Measurements from ENCODE around the gene ZNF524. TPM values are rescaled to one million over a fixed set of nuclear protein-coding genes. Genes with fewer than 3 reads are reported as not detected.

ZNF524 gene
- polyA plus RNA-seq, 1 of the 3 experiments (the other 2 are of a cell fraction): 7.3 TPM

DNA sequence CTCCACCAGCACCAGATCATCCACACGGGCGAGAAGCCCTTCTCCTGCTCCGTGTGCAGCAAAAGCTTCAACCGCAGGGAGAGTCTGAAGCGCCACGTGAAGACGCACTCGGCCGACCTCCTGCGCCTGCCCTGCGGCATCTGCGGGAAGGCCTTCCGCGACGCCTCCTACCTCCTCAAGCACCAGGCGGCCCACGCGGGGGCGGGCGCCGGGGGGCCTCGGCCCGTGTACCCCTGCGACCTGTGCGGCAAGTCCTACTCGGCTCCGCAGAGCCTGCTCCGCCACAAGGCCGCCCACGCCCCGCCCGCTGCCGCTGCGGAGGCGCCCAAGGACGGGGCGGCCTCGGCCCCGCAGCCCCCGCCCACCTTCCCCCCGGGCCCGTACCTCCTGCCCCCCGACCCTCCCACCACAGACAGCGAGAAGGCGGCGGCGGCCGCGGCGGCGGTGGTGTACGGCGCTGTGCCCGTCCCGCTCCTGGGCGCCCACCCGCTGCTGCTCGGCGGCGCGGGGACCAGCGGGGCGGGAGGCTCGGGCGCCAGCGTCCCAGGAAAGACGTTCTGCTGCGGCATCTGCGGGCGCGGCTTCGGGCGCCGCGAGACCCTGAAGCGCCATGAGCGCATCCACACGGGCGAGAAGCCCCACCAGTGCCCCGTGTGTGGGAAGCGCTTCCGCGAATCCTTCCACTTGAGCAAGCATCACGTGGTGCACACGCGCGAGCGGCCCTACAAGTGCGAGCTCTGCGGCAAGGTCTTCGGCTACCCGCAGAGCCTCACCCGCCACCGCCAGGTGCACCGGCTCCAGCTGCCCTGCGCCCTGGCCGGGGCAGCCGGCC, 14.8 kb downstream of the ZNF524 start:
- Histone ChIP-seq H2AFZ (ENCODE audit: low read depth) (no peak overlapping the region), H3K4me1 (ENCODE audit: control insufficient read depth in 1 of 2, insufficient read depth in 2 of 2, low read depth in 1 of 2, low read length in 1 of 2) (no peaks in the 10 kb centered on the region; a peak in 1 of 4 replicates), H3K27ac (ENCODE audit: low read depth in 2 of 2, low read length in 1 of 2) (no peak overlapping the region), H3K9me3 (no peaks in the 10 kb centered on the region), H3K36me3 (replicated peaks in 1 of 2; ENCODE audit: control insufficient read depth in 1 of 2, insufficient read depth in 2 of 2, low read length in 1 of 2) (peaks cover 4 to 33% of the 10 kb centered on the region in 2 experiments), H3K27me3 (ENCODE audit: insufficient read depth) (no peaks in the 10 kb centered on the region), H3K9me2 (no peaks in the 10 kb centered on the region), H3F3A (replicated peaks; ENCODE audit: insufficient read depth) (peaks cover 10% of the 10 kb centered on the region), H3K4me3 (ENCODE audit: low read depth in 2 of 2, low read length in 1 of 2) (no peak overlapping the region), H4K20me1 (ENCODE audit: insufficient read depth) (peaks cover 27% of the 10 kb centered on the region), H3K4me2 (no peak overlapping the region), H3K9ac (no peak overlapping the region), H3K79me2 (ENCODE audit: insufficient read depth) (peaks cover 32% of the 10 kb centered on the region)
- peak; percentile 30 for DNase-seq
- ChIA-PET CTCF (interaction anchor here (1.3 kb wide), 1 partner anchor 17 kb away, joined by 4 read pairs; no protein-coding TSS in a partner anchor), POLR2A (no interaction called here)
- TF ChIP-seq CHD2 (IDR thresholded peaks at IDR 0.05; ENCODE audit: low read length, partially characterized antibody): no peak
- TF ChIP-seq TAF1 (IDR thresholded peaks at IDR 0.05; ENCODE audit: borderline replicate concordance, low read depth, low read length): no peak
- TF ChIP-seq, protein P1, sequence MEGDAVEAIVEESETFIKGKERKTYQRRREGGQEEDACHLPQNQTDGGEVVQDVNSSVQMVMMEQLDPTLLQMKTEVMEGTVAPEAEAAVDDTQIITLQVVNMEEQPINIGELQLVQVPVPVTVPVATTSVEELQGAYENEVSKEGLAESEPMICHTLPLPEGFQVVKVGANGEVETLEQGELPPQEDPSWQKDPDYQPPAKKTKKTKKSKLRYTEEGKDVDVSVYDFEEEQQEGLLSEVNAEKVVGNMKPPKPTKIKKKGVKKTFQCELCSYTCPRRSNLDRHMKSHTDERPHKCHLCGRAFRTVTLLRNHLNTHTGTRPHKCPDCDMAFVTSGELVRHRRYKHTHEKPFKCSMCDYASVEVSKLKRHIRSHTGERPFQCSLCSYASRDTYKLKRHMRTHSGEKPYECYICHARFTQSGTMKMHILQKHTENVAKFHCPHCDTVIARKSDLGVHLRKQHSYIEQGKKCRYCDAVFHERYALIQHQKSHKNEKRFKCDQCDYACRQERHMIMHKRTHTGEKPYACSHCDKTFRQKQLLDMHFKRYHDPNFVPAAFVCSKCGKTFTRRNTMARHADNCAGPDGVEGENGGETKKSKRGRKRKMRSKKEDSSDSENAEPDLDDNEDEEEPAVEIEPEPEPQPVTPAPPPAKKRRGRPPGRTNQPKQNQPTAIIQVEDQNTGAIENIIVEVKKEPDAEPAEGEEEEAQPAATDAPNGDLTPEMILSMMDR (IDR thresholded peaks at IDR 0.05): no peak
- no peak for TF ChIP-seq RXRA (IDR thresholded peaks at IDR 0.05; ENCODE audit: borderline replicate concordance, low read depth)
- no peak for TF ChIP-seq FOSL2 (IDR thresholded peaks at IDR 0.05; ENCODE audit: borderline replicate concordance, low read depth)
- no peak for TF ChIP-seq RCOR1 (IDR thresholded peaks at IDR 0.05; ENCODE audit: low read length)
- TF ChIP-seq, protein P2, sequence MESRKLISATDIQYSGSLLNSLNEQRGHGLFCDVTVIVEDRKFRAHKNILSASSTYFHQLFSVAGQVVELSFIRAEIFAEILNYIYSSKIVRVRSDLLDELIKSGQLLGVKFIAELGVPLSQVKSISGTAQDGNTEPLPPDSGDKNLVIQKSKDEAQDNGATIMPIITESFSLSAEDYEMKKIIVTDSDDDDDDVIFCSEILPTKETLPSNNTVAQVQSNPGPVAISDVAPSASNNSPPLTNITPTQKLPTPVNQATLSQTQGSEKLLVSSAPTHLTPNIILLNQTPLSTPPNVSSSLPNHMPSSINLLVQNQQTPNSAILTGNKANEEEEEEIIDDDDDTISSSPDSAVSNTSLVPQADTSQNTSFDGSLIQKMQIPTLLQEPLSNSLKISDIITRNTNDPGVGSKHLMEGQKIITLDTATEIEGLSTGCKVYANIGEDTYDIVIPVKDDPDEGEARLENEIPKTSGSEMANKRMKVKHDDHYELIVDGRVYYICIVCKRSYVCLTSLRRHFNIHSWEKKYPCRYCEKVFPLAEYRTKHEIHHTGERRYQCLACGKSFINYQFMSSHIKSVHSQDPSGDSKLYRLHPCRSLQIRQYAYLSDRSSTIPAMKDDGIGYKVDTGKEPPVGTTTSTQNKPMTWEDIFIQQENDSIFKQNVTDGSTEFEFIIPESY (IDR thresholded peaks at IDR 0.05; ENCODE audit: borderline replicate concordance, low read depth): no peak
- no peak for TF ChIP-seq GATA2 (CRISPR knock-in tag; IDR thresholded peaks at IDR 0.05)
- TF ChIP-seq, protein P3, sequence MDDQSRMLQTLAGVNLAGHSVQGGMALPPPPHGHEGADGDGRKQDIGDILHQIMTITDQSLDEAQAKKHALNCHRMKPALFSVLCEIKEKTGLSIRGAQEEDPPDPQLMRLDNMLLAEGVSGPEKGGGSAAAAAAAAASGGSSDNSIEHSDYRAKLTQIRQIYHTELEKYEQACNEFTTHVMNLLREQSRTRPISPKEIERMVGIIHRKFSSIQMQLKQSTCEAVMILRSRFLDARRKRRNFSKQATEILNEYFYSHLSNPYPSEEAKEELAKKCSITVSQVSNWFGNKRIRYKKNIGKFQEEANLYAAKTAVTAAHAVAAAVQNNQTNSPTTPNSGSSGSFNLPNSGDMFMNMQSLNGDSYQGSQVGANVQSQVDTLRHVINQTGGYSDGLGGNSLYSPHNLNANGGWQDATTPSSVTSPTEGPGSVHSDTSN (IDR thresholded peaks at IDR 0.05): no peak
- no peak for TF ChIP-seq NRF1 (IDR thresholded peaks at IDR 0.05; ENCODE audit: low read depth, low read length)
- TF ChIP-seq, protein P4, sequence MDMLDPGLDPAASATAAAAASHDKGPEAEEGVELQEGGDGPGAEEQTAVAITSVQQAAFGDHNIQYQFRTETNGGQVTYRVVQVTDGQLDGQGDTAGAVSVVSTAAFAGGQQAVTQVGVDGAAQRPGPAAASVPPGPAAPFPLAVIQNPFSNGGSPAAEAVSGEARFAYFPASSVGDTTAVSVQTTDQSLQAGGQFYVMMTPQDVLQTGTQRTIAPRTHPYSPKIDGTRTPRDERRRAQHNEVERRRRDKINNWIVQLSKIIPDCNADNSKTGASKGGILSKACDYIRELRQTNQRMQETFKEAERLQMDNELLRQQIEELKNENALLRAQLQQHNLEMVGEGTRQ (IDR thresholded peaks at IDR 0.05; ENCODE audit: borderline replicate concordance, low read depth, low read length): no peak
- no peak for TF ChIP-seq RFX5 (IDR thresholded peaks at IDR 0.05; ENCODE audit: low read length)
- no peak for TF ChIP-seq YY1 (IDR thresholded peaks at IDR 0.05; ENCODE audit: low read depth)
- TF ChIP-seq TCF12 (IDR thresholded peaks at IDR 0.05): no peak
- 96% methylated on average over 72 of the region's 98 CpGs for WGBS (ENCODE audit: low lambda C conversion rate)
